GM21390 (cell line): ENCODE data around the gene HSPD1.
"Not testable (repeated sequence)": the region's sequence is repeated elsewhere in the genome, so short reads cannot be mapped to it uniquely, and the experiment has no call there.

Experiments
- ATAC-seq: cut with Tn5 transposase; IDR thresholded peaks from one replicate; pipeline ENCODE4 v1.9.1; 2021; ENCODE audit not compliant: unreplicated experiment

Gene HSPD1

DNA sequence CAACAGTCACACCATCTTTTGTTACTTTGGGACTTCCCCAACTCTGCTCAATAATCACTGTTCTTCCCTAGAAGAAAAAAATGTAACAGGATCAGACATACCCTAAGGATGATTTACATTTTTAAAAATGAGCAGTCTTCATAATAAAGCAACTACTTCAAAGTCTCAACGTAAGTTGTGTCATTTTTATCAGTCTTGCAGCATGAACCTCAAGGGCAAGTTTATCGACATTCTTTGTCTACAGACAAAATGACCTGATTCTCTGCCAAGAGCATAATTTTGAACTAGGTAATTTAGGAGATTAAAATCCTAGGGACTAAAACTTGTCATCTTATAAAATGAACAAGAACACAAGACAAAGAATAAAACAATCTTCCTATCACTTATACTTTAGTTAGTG is 2.3 kb downstream of the HSPD1 start:
- ATAC-seq = no peak

DNA sequence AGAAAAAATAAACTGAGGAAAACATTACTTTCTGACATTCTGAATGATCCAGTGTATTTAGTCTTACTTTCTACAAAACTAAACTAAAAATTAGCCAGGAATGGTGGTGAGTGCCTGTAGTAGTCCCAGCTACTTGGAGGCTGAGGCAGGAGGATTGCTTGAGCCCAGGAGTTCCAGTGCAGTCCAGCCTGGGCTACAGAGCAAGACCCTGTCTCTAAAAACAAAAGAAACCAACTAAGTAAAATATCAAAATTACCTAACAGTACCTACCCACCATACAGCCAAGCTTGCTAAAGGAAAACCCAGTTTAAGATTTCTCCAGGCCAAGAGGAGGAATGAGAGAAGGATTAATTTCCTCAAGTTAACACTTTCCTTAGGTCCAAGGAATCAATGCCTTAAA is 2.9 kb downstream of the HSPD1 start:
- no peak for ATAC-seq

DNA sequence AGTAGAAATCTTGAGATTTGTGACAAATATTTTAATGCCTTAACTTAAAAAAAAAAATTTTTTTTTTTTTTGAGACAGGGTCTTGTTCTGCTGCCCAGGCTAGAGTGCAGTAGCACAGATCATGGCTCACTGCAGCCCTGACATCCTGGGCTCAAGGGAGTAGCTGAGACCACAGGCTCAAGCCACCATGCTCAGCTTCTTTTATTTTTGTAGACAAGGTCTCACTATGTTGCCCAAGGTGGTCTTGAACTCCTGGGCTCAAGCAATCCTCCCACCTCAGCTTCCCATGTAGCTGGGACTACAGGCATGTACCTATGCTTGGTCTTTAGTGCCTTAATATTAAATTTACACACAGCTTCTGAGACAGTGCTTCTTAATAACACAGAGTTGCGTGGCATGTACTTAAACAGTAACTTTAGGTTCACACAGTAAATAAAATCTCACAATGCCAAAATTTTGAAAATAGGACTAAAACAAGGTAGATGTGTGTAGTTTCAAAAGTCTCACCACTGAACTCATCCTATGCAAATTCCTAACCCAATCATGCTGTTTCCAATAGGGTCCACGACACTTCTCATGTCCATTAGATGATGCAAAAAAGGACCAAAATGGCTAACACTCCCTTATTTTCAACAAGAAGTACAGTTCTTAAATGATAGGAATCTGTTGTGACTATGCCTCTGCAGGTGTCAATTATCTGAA is 4.1 kb downstream of the HSPD1 start:
- no peak for ATAC-seq

DNA sequence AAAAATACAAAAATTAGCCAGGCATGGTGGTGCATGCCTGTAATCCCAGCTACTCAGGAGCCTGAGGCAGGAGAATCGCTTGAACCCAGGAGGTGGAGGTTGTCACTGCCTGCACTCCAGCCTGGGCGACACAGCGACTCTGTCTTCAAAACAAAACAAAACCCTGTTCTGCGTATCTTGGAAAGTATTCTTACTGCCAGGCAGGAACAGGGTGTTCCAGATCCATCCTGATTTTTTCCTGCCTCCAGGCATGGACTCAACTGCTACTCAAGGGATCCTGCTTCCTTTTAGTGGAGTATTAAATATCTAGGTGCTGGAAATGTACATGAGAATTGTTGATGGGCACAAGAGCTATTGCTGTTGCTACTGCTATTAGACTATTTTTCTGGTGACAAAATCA is 12.3 kb downstream of the HSPD1 start:
- no peak for ATAC-seq

DNA sequence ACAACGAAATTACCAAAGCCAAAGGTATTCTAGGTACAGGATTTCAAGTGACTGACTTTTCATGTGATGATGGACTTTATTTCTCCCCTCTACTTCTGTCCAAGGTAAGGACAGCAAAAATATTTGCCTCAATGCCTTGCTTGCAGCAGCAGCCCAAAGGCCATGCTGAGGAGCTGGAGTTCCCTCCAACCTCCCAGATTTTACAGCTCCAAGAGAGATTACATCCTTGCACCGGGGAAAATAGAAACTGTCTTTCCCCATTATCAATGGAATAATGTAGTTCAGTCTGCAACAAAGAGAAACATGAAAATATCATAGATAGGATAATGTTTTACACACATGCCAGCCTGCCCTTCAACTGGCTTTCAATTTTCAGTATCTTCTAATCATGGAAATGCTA is 13.5 kb downstream of the HSPD1 start:
- ATAC-seq = no peak

DNA sequence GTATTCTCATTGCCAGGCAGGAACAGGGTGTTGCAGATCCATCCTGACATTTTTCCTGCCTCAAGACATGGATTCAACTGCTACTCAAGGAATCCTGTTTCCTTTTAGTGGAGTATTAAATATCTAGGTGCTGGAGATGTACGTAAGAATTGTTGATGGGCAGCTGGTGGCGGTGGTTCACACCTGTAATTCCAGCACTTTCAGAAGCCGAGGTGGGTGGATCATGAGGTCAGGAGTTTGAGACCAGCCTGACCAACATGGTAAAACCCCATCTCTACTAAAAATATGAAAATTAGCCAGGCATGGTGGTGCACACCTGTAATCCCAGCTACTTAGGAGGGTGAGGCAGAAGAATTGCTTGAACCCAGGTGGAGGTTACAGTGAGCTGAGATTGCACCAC is 15.4 kb downstream of the HSPD1 start:
- not testable (repeated sequence) for ATAC-seq

DNA sequence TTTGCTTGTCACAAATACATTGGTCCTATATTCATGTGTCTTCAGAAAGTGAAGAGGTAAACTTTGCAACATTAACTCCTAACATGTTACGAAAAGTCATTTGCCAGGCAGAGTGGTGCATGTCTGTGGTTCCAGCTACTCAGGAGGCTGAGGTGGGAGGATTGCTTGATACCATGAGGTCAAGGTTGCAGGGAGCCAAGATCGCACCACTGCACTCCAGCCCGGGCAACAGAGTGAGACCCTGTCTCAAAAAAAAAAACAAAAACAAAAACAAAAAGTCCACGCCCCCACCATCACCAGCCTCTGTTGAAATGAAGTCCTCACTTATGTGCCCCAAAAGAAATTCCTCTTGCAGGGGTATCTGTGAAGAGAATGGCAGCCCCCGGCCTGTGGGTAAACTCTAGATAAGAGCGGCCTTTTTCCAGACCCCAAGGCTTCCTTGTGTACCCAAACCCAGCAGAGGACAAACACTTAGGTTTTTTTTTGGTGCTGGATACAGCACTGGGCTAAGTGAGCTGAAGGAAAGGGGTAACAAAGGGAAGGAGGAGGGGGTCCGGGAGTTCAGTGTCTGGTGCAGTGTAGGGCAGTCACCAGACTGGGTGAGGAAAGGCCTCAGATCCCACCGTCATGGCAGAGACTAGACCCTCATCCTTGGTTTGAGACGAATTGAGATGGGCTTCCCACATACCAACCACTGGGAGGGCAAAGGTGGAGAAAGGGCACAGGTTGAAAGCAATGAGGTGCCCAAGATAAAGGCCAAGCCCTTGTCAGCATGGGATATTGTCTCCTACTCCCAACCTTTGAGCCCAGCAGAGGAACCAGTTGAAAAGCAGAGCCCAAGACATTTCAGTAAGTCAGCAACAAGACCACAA is 19.2 kb downstream of the HSPD1 start:
- ATAC-seq = no peak

DNA sequence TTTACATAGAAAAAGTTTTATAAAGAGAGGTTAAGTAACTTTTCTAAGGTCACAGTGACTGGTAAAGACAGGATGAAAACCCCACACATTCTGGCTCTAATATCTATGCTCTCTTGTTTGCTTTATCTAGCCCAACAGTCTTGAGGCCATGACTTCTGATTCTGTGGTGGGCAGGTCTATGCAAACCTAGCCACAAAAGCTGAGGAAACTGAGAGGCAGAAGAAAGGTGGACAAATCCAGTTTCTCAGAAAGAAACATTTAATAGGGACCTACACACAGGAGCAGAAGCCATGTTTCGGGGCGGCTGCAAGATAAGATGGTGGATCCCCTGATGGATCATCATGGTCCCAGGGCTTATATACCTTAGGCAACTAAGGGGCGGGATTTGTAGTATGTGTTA is 21.8 kb downstream of the HSPD1 start:
- no peak for ATAC-seq

DNA sequence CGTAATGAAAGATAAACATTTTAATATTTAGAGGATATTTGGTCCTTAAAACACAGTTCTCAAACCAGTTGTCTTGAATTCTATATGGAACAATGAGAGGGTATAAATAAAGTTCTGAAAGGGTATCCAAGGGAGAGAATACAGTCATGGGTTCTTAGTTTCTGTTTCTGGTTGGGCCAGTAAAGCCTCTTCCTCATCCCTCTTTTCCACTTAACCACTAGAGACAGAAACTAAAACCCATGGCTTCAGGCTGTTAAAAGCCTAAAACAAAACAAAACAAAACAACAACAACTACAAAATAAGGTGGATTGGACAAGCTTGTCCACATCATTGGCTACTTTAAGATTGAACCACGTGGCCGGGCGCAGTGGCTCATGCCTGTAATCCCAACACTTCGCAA is 27.5 kb downstream of the HSPD1 start:
- ATAC-seq = no peak

DNA sequence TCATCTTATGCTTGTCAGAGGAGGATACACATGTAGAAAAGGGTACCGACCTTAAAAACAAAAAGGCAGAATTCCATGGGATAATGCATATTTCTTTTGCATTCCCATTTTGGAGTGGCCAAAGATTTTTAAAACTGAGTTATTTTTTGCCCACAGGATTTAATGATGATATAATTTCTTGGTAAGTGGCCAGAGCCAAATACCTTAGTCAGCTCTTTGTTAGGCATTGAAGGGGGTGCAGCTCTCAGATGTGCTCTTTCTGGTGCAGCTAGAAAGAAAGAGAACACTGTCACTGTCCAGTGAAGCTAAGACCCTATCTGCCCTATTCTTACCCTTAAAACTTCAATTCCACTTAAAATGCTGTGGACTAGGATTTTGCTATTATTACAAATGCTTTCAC is 35.5 kb downstream of the HSPD1 start:
- no peak for ATAC-seq

DNA sequence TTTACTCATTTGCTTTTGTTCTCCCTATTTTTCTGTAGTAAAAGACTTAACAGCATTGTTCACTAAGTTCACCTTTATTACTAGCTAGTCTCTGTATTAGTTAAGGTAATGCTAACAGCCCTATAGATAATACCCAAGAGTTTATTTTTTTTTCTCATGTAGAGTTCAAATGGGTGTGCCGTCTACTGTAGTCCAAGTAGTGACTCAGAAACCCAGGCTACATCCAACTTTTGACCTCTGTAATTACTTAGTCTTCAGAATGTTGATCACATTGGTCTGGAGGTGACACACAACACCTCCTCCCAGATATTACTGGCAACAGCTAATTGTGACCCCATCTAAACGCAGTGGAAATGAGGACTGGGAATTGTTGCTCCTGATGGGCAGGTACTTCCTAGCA is 38.6 kb downstream of the HSPD1 start:
- no peak for ATAC-seq

DNA sequence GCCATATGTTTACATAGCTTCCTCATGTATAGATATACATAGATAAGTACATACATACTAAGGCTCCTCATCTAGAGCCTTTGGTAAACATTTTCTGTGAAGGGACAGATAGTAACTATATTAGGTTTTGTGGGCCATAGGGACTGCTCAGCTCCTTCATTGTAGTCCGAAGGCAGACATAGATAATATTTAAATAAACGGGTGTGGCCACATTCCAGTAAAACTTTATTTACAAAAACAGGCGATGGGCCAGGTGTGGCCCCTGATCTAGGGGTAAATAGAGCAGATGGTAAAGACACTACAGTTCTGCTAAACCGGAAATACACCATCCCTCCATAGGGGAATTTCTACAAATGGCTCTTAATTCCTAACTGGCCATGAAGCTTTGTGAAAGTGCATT is 39.0 kb downstream of the HSPD1 start:
- ATAC-seq = no peak

DNA sequence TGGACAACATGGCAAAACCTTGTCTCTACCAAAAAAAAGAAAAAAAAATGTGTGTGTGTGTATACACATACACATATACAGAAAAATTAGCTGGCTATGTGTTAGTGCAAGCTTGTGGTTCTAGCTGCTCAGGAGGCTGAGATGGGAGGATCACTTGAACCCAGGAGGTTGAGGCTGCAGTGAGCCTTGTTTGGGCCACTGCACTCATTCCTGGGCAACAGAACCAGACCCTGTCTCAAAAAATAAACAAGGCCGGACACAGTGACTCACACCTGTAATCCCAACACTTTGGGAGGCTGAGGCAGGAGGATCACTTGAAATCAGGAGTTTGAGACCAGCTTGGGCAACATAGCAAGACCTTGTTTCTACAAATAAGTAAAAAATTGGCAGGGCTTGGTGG is 44.2 kb downstream of the HSPD1 start:
- ATAC-seq = no peak

DNA sequence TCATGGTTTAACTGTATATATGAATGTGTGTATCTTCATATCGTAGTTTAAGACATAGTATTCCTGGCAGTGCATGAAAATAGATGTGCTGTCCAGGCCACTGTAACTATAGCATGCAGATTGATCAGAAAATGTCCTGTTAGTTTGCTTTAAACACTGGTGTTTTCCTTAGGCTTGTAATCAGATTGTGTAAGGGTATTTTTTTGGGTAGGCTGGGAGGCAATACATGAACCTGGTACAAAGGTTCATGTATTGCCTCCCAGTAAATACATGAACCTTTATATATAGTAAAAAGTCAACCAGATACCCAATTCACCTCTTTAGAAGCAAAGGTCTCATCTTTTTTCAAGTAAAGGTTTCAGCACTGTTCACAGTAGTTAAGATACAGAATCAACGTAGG is 44.7 kb downstream of the HSPD1 start:
- ATAC-seq = no peak

DNA sequence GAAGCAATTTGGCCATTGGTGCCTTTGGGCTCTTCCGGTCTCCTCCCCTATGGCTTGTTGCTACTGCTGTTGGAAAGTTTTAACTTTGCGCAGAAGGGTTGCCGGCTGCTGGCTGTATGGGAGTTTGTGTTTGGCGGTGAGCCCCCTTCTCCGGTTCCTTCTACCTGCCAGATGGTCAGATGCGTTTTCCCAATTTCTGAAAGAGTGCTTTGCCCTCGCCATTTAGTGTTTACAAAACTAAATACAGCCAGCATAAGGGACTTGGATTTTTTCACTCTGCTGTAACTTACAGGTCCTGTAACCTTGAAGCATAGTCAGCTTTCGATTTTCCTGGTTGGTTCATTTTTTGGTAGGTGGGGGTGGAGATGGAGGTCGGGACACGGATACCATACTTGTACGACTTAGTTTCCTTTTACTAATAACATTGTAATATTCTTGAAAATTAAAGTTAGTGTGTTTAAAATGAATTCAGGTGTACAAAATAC is 45.7 kb downstream of the HSPD1 start:
- ATAC-seq = peak; percentile 31

DNA sequence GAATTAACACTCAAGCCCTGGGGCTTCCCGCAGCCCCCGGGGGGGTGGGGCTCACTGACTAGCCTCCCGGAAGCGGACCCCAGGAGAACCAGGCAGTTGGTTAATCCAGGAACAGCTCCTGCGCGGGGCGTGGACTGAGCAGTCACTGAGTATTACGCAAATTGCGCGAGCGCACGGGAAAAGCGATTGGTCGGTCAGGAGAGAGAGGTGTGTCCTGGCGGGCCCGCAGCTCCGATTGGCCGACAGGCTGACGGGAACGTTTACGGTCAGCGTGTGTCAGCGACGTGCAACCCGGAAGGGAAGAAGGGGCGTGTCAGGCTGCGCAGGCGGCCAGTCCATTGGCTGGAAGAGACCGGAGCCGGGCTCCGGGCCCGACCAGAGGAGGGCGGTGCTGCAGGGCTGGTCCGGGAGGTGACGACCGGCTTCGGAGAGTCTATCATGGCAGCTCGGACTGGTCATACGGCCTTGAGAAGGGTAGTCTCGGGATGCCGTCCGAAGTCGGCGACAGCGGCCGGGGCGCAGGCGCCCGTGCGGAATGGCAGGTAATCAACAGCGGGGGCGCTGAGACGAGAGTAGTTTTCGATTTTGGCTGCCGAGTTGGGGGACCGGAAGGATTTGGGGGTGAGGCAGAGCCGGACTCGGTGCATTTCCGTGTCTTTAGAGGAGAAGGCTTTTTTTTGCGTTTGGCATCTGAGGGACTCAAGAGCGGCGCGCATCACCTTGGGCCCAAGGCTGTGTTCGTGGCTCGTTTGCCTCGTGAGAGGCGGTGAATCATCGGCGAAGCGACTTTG is 46.3 kb downstream of the HSPD1 start, which contains the start of gene COQ10B:
Gene COQ10B, plus strand, starts transcription at position 430 of the 791 bp plus-strand sequence. Its CDS starts 9 bp downstream, at position 439.
- peak; percentile 94 for ATAC-seq

DNA sequence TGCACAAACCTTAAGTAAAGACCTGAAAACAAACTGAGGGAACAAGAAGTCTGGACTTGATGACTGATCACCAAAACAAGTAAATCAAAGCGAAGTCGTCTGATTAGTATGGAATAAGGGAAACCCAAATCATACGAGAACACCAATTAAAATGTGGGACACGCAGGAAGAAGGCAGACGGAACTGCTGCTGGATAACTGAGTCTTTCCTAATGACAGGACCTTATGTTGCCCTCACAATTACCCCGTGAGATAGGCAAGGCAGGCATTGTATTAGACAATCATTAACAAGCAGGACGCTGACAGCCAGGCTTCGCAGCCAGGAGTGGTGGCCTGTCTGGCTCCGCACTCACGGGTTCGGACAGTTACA is 46.9 kb downstream of the HSPD1 start:
- ATAC-seq = no peak

DNA sequence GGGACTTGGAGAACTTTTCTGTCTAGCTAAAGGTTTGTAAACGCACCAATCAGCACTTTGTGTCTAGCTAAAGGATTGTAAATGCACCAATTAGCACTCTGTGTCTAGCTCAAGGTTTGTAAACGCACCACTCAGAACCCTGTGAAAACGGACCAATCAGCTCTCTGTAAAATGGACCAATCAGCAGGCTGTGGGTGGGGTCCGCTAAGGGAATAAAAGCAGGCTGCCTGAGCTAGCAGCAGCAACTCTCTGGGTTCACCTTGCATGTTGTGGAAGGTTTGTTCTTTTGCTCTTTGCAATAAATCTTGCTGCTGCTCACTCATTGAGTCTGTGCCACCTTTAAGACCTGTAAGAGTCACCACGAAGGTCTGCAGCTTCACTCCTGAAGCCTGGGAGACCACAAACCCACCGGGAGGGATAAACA is 48.7 kb downstream of the HSPD1 start:
- not testable (repeated sequence) for ATAC-seq

DNA sequence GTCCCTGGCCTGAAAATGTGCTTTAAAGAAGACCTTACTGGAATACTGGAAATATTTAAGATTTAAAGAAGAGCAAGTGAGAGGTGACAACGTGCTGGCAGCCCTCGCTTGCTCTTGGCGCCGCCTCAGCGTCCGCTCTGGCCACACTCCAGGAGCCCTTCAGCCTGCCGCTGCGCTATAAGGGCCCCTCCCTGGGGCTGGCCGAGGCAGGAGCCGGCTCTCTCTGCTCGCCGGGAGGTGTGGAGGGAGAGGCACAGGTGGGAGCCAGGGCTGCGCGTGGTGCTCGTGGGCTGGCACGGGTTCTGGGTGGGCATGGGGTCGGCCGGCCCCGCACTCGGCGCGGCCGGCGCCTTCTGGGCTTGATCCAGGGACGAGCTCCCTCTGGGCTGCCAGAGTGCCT is 49.2 kb downstream of the HSPD1 start:
- no peak for ATAC-seq

DNA sequence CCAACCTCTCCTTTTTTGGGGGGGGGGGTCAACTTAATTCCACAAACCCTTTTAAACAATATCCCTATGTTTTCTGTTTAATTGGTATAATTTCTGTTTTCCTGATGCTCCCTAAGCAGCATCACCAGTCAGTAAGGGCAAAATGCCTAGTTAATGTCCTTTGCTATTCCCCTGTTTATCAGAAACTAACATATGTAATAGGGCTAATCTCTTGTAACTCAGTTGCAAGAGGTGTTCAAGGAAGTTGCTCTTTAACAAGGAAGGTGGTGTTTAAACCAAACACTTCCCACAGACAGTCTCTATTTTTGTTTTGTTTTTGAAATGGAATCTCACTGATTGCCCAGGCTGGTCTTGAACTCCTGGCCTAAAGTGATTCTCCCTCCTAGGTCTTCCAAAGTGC is 52.8 kb downstream of the HSPD1 start:
- ATAC-seq = no peak

DNA sequence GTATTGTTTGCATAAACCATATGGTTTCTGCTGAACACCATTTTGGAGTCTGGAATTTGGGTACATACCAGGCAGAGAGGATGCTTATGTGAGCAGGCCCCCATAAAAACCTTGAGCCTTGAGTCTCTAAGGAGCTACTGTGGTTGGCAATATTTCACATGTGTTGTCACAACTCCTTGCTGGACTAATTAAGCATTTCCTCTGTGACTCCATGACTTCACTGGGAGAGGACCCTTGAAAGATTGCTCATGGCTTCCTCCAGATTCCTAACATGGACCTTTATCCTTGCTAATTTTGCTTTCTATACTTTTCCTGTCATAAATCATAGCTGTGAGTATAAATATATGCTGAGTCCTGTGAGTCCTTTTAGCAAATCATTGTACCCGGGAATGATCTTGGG is 53.9 kb downstream of the HSPD1 start:
- no peak for ATAC-seq
